OCI-LY7 (cell line): Measurements from ENCODE around the gene WDR90.

ENCODE experiments used
- EZH2phosphoT487 ChIP-seq: fragments of 200-600 bp; sonication (generic); IDR thresholded peaks from 2 replicates; pipeline ENCODE4 v1.6.1; 2018; ENCODE audit warnings: low read depth, borderline replicate concordance, mild to moderate bottlenecking, mixed run types, antibody characterized with exemption, low read length, moderate library complexity, mixed read lengths
- TF ChIP-seq, protein P1 (sequence below): fragments of 200-600 bp; sonication (generic); conservative IDR thresholded peaks from 2 replicates; pipeline ENCODE4 v1.5.1; 2014; ENCODE audit warnings: mild to moderate bottlenecking, antibody characterized with exemption, low read length, moderate library complexity, mixed read lengths

DNA sequence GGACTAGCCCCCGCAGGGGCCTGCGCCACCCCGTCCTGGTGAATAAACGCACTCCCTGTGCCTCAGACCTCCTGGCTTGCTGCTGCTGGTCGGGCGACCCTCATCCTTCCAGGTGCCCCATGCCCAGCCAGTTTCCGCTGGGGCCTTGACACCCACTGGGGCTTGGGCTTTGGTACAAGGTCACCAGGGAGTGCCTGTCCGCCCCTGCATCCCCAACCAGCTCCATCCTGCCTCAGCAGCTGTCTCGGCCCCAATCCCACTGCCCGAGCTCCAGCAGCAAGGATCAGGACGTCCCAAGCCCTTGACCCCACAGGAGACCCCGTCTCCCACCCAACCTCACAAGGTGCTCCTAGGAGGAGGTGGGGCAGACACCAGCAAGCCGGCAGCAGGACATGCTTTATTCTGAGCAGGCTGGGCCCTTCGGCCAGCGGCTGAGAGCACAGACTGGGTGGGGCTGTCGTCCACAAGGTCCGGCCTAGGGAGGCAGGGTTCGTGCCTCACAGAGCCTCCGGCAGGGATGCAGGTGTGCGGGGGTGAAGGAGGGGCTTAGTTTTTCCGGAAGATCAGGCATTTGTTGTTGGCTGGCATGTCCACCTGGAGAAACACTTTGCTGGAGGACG lies 15.0 kb upstream of the WDR90 start:
- TF ChIP-seq, protein P1, sequence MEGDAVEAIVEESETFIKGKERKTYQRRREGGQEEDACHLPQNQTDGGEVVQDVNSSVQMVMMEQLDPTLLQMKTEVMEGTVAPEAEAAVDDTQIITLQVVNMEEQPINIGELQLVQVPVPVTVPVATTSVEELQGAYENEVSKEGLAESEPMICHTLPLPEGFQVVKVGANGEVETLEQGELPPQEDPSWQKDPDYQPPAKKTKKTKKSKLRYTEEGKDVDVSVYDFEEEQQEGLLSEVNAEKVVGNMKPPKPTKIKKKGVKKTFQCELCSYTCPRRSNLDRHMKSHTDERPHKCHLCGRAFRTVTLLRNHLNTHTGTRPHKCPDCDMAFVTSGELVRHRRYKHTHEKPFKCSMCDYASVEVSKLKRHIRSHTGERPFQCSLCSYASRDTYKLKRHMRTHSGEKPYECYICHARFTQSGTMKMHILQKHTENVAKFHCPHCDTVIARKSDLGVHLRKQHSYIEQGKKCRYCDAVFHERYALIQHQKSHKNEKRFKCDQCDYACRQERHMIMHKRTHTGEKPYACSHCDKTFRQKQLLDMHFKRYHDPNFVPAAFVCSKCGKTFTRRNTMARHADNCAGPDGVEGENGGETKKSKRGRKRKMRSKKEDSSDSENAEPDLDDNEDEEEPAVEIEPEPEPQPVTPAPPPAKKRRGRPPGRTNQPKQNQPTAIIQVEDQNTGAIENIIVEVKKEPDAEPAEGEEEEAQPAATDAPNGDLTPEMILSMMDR = no peak
- no peak for TF ChIP-seq EZH2phosphoT487
